ENCODE measurements around the gene LYPLAL1. TPM values are rescaled to one million over a fixed set of nuclear protein-coding genes. Genes with fewer than 3 reads are reported as not detected.
"Not testable (repeated sequence)": the region's sequence is repeated elsewhere in the genome, so short reads cannot be mapped to it uniquely, and the experiment has no call there.

LYPLAL1 gene
- total RNA-seq, 2 experiments from 2014 or later = 11.6 to 17.8 TPM

DNA sequence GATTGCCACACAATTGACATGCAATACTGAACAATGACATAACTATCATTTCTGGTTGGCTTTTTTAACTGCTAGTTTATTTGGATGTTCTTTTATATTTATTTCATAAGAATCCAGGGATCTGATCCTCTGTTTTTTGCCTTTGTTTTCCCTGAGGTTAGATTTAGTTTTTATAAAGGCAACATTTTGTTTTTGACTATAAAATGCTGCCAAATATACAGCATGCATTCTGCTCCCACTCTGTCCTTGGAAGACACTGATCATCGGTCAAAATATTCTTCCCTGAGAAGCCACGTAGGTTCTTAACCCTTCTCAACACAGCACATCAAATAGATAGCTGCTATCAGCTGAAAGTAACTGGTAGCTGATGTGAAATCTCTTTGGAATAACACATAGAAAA is 52.5 kb downstream of the LYPLAL1 start:
- no peaks in the 10 kb centered on the region for H3K4me1 Mint-ChIP-seq (ENCODE audit: low read depth)
- H3K9me3 Mint-ChIP-seq (ENCODE audit: insufficient read depth) = no peaks in the 10 kb centered on the region
- no peak for ATAC-seq
- peaks cover 2% of the 10 kb centered on the region for H3K36me3 Mint-ChIP-seq (ENCODE audit: low read depth)
- no peak overlapping the region for H3K4me3 Mint-ChIP-seq
- POLR2A ChIA-PET = no interaction called here
- CTCF ChIA-PET = no interaction called here
- H3K27me3 Mint-ChIP-seq (ENCODE audit: low read depth) = no peaks in the 10 kb centered on the region
- no peak for DNase-seq
- H3K27ac Mint-ChIP-seq = no peak overlapping the region

DNA sequence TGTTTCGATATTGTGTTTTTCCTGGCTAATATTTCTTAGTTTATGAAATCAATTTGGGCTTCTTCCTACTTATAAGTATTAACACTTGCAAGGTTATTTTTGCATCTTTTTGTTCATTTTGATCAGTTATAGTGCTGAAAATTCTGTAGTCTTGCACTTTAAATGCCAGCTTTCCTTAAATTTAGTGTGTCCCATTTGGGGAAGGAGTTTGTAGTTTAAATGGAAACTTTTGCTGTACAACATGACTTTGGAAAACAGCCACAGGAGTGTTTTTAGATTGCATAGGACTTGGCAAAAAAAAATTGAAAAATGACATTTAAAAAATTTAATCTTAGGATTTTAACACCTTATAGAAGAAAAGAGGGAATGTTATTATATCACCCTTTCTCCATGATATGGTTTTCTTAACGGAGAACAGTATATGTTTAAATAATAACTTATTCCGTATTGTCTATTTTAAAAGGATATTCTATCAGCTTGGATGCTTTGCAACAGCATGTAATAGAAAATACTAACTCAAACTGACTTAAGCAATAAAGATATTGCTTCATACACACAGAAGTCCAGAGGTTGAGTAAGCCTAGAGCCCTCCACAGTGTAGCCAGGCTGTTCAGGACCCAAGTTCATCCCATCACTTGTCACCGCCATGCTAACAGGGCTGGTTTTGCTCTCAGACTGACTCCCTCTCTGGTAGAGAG is 53.8 kb downstream of the LYPLAL1 start:
- no peak overlapping the region for H3K27ac Mint-ChIP-seq
- H3K4me1 Mint-ChIP-seq (ENCODE audit: low read depth) = no peaks in the 10 kb centered on the region
- H3K36me3 Mint-ChIP-seq (ENCODE audit: low read depth) = peaks cover 2% of the 10 kb centered on the region
- no peaks in the 10 kb centered on the region for H3K9me3 Mint-ChIP-seq (ENCODE audit: insufficient read depth)
- ChIA-PET CTCF (no interaction called here), POLR2A (no interaction called here)
- no peak overlapping the region for H3K4me3 Mint-ChIP-seq
- ATAC-seq (no peak), DNase-seq (no peak)
- H3K27me3 Mint-ChIP-seq (ENCODE audit: low read depth) = no peaks in the 10 kb centered on the region

DNA sequence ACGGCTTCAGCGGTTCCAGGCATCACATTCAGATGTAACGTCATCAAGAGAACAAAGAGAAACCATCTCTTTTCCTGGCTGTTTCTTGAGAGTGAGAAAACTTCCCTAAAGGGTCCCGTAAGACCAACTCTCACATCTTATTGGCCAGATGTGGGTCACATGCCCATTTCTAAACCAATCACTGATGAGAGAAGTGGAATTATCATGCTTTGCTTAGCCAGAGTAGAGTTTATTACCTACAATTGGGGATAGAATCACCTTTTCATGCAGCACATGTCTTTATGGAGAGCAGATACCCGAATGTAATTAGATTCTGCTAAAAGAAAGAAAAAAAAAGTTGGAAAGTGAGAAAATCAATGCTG is 54.4 kb downstream of the LYPLAL1 start:
- no peaks in the 10 kb centered on the region for H3K4me1 Mint-ChIP-seq (ENCODE audit: low read depth)
- CTCF ChIA-PET = no interaction called here

DNA sequence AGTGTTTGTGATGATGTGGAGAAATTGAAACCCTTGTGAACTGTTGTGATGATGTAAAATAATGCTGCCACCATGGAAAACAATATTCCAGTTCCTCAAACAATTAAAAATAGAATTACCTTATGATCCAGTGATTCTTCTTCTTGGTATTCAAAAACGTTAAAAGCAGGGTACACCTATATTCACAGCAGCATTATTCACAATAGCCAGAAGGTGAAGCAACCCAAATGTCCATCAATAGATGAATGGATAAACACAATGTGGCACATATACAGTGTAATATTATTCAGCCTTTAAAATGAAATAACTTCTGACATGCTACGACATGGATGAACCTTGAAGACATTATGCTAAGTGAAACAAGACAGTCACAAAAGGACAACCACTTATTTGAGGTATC is 59.2 kb downstream of the LYPLAL1 start:
- H3K9me3 Mint-ChIP-seq (ENCODE audit: insufficient read depth) = no peaks in the 10 kb centered on the region
- CTCF ChIA-PET = no interaction called here
- no peak overlapping the region for H3K27ac Mint-ChIP-seq

More for the DNA sequence above, 54.4 kb downstream of the LYPLAL1 start:
- no peaks in the 10 kb centered on the region for H3K27me3 Mint-ChIP-seq (ENCODE audit: low read depth)
- H3K4me3 Mint-ChIP-seq = no peak overlapping the region
- no peaks in the 10 kb centered on the region for H3K9me3 Mint-ChIP-seq (ENCODE audit: insufficient read depth)
- DNase-seq (no peak), ATAC-seq (no peak)
- POLR2A ChIA-PET = no interaction called here
- H3K36me3 Mint-ChIP-seq (ENCODE audit: low read depth) = peaks cover 2% of the 10 kb centered on the region
- no peak overlapping the region for H3K27ac Mint-ChIP-seq

DNA sequence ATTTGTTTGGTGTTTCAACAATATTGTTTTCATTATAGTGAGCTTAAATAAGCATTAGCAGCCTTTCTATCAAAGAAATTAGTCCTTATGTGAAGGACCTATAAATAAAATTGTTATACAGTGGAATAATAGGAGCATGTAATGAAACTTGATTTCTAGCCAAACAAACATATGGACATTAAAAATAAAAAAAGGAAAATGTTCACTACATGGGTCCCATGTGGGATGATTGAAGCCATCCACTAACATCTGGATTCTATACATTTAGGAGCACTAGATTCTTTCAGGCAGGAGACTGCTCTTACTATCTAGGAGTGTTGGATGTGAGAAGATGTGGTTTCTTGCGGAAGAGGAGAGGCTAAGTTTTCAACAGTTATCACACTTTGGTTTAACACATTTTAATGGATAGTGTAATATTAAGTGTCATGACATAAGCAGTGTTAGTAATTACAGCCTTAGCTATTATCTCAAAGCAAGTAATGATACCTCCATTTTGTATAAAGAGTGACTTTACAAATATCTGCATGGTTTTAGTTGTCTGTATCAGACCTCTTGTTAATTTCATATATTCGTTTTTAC is 62.3 kb downstream of the LYPLAL1 start:
- no peak overlapping the region for H3K27ac Mint-ChIP-seq
- CTCF ChIA-PET = no interaction called here
- ATAC-seq = no peak

More for the DNA sequence above, 59.2 kb downstream of the LYPLAL1 start:
- Mint-ChIP-seq H3K4me3 (no peak overlapping the region), H3K4me1 (ENCODE audit: low read depth) (no peaks in the 10 kb centered on the region), H3K36me3 (ENCODE audit: low read depth) (peaks cover 2% of the 10 kb centered on the region), H3K27me3 (ENCODE audit: low read depth) (no peaks in the 10 kb centered on the region)
- POLR2A ChIA-PET = no interaction called here
- ATAC-seq (no peak), DNase-seq (no peak)

DNA sequence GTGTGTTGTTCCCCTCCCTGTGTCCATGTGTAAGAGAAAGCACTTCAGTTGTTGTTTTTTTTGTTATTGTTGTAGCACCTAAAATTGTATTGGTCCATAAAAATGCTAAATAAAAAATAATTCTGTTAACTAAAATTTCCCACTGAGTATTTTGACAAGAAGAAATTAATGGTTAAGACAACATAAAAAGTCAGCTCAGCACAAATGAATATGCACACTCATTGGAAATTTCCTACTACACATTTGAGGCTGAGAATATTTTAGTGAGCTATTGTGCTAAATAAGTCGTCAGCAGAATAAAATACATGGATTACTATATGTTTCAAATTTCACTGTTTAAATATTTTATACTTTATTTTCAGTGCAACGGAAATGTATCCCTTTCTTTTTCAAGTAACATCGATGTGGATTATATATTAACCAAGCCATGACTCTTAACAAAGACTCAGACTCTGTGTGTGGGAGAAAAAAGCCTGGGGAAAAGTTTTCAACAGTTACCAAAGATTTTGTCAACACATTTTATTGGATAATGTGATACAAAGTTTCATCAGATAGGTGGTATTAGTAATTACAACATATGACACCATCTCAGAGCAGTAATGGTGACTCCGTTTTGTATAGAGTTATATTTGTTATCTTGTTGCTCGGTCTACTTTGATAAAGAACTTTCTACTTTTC is 63.4 kb downstream of the LYPLAL1 start:
- POLR2A ChIA-PET = no interaction called here
- H3K36me3 Mint-ChIP-seq (ENCODE audit: low read depth) = no peaks in the 10 kb centered on the region

More for the DNA sequence above, 62.3 kb downstream of the LYPLAL1 start:
- no peaks in the 10 kb centered on the region for H3K9me3 Mint-ChIP-seq (ENCODE audit: insufficient read depth)
- no peak for DNase-seq
- H3K4me1 Mint-ChIP-seq (ENCODE audit: low read depth) = no peaks in the 10 kb centered on the region
- no peak overlapping the region for H3K4me3 Mint-ChIP-seq
- POLR2A ChIA-PET = no interaction called here
- no peaks in the 10 kb centered on the region for H3K36me3 Mint-ChIP-seq (ENCODE audit: low read depth)
- no peaks in the 10 kb centered on the region for H3K27me3 Mint-ChIP-seq (ENCODE audit: low read depth)

DNA sequence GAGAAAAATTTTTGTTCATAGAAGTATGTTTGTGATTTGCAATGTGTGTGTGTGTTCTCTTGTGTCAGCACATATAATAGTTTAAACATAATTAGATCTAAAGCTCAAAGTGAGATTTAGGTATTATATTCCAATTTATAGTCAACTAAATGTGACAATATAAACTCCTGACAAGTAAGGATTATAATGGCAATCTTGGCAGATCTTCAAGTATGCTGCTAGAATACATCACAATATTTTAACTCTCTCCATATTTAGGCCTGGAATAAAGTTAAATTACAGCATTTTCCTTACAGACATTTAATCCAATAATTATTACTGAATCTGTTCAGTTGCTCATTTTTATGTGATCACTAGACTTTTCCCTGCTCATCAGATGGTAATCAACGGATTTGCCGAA is 65.8 kb downstream of the LYPLAL1 start:
- ATAC-seq = no peak
- Mint-ChIP-seq H3K27me3 (ENCODE audit: low read depth) (no peaks in the 10 kb centered on the region), H3K4me1 (ENCODE audit: low read depth) (no peaks in the 10 kb centered on the region), H3K4me3 (no peak overlapping the region), H3K36me3 (ENCODE audit: low read depth) (no peaks in the 10 kb centered on the region), H3K27ac (no peak overlapping the region), H3K9me3 (ENCODE audit: insufficient read depth) (no peaks in the 10 kb centered on the region)
- CTCF ChIA-PET = no interaction called here
- no peak for DNase-seq
- POLR2A ChIA-PET = no interaction called here

More for the DNA sequence above, 63.4 kb downstream of the LYPLAL1 start:
- no peak overlapping the region for H3K4me3 Mint-ChIP-seq
- H3K27me3 Mint-ChIP-seq (ENCODE audit: low read depth) = no peaks in the 10 kb centered on the region
- H3K9me3 Mint-ChIP-seq (ENCODE audit: insufficient read depth) = no peaks in the 10 kb centered on the region
- no peaks in the 10 kb centered on the region for H3K4me1 Mint-ChIP-seq (ENCODE audit: low read depth)
- CTCF ChIA-PET = no interaction called here
- no peak for ATAC-seq
- no peak overlapping the region for H3K27ac Mint-ChIP-seq
- no peak for DNase-seq

DNA sequence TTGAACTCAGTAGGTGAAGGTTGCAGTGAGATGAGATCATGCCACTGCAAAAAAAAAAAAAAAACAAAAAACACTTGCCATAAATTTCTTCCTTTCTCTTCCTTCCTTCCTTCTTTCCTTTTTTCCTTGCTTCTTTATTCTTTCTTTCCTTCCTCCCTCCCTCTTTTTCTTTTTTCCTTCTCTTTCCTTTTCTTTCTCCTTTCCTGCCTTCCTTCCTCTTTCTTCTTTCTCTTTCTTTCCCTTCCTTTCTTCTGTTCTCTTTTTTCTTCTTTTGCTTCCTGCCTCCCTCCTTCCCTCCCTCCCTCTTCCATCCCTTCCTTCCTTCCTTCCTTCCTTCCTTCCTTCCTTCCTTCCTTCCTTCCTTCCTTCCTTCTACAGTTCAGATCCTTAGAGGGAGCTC is 71.2 kb downstream of the LYPLAL1 start:
- no peak overlapping the region for H3K4me3 Mint-ChIP-seq
- H3K9me3 Mint-ChIP-seq (ENCODE audit: insufficient read depth) = no peaks in the 10 kb centered on the region
- H3K36me3 Mint-ChIP-seq (ENCODE audit: low read depth) = no peaks in the 10 kb centered on the region
- H3K27me3 Mint-ChIP-seq (ENCODE audit: low read depth) = no peaks in the 10 kb centered on the region
- H3K27ac Mint-ChIP-seq = no peak overlapping the region
- ATAC-seq (no peak), DNase-seq (no peak)
- no peaks in the 10 kb centered on the region for H3K4me1 Mint-ChIP-seq (ENCODE audit: low read depth)
- POLR2A ChIA-PET = no interaction called here
- CTCF ChIA-PET = no interaction called here

DNA sequence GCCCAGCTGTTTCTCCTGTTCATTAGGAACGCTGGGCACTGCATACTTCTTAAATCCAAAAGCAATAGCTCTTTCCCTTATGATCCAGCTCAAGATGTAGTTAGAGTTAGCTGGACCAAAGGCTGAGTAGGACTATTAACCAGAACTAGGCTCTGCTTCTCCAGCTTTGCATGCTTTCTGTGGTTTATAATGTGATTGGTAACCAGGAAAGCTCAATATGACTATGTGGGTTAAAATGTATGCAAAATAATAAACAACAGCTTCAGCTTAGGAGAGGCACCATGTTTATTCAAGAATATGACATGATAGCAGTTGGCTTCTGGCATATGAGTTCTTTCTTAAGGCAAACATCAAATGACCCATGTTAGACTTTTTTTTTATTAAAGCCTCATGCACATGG is 73.8 kb downstream of the LYPLAL1 start:
- no peak overlapping the region for H3K27ac Mint-ChIP-seq
- H3K4me1 Mint-ChIP-seq (ENCODE audit: low read depth) = no peaks in the 10 kb centered on the region
- POLR2A ChIA-PET = no interaction called here
- H3K9me3 Mint-ChIP-seq (ENCODE audit: insufficient read depth) = no peaks in the 10 kb centered on the region
- no peaks in the 10 kb centered on the region for H3K36me3 Mint-ChIP-seq (ENCODE audit: low read depth)
- no peak overlapping the region for H3K4me3 Mint-ChIP-seq
- no peaks in the 10 kb centered on the region for H3K27me3 Mint-ChIP-seq (ENCODE audit: low read depth)
- CTCF ChIA-PET = interaction anchor here (0.6 kb wide), 1 partner anchor 116 kb away, joined by 3 read pairs; no protein-coding TSS in a partner anchor
- DNase-seq (no peak), ATAC-seq (no peak)

DNA sequence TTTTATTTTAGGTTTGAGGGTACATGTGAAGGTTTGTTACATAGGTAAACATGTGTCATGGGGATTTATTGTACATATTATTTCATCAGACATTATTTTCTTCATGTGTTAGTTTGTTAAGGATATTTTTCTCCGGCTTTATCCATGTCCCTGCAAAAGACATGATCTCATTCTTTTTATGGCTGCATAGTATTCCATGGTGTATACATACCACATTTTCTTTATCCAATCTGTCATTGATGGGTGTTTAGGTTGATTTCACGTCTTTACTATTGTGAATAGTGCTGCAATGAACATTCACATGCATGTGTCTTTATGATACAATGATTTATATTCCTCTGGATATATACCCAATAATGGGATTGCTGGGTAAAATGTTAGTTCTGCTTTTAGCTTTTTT is 76.8 kb downstream of the LYPLAL1 start:
- not testable (repeated sequence) for ATAC-seq, H3K4me3 Mint-ChIP-seq

DNA sequence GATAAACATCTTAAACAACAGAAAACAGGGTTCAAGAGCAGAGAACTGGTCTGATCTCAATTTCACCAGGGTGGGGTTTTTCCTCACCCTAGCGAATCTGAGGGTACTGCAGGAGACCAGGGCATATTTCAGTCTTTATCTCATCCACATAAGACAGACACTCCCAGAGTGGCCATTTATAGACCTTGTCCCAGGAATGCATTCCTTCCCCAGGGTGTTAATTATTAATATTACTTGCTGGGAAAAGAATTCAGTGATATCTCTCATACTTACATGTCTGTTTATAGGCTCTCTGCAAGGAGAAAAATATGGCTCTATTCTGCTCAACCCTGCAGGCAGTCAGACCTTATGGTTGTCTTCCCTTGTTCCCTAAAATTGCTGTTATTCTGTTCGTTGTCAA is 84.1 kb downstream of the LYPLAL1 start:
- H3K9me3 Mint-ChIP-seq (ENCODE audit: insufficient read depth) = no peaks in the 10 kb centered on the region
- H3K27ac Mint-ChIP-seq = no peak overlapping the region
- ChIA-PET POLR2A (no interaction called here), CTCF (no interaction called here)
- H3K36me3 Mint-ChIP-seq (ENCODE audit: low read depth) = no peaks in the 10 kb centered on the region
- no peak for ATAC-seq
- no peaks in the 10 kb centered on the region for H3K27me3 Mint-ChIP-seq (ENCODE audit: low read depth)
- DNase-seq = no peak
- H3K4me1 Mint-ChIP-seq (ENCODE audit: low read depth) = no peaks in the 10 kb centered on the region
- no peak overlapping the region for H3K4me3 Mint-ChIP-seq

More for the DNA sequence above, 76.8 kb downstream of the LYPLAL1 start:
- POLR2A ChIA-PET; CTCF ChIA-PET; H3K4me1 Mint-ChIP-seq (ENCODE audit: low read depth); H3K9me3 Mint-ChIP-seq (ENCODE audit: insufficient read depth); H3K27ac Mint-ChIP-seq; H3K36me3 Mint-ChIP-seq (ENCODE audit: low read depth); H3K27me3 Mint-ChIP-seq (ENCODE audit: low read depth); DNase-seq: not testable (repeated sequence)

DNA sequence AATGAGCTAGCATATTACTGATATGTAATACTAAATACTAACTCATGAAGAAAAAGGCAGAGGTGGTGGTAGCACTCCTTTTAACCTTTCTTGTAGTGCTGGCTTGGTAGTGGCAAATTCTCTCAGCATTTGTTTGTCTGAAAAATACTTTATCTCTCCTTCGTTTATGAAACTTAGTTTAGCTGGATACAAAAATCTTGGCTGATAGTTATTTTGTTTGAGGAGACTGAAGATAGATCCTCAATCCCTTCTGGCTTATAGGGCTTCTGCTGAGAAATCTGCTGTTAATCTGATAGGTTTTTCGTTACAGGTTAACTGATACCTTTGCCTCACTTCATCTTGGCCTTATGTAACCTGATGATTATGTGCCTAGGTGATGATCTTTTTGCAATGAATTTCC is 87.8 kb downstream of the LYPLAL1 start:
- CTCF ChIA-PET = no interaction called here
- DNase-seq = no peak
- Mint-ChIP-seq H3K9me3 (ENCODE audit: insufficient read depth) (no peaks in the 10 kb centered on the region), H3K27me3 (ENCODE audit: low read depth) (no peaks in the 10 kb centered on the region), H3K27ac (no peak overlapping the region), H3K36me3 (ENCODE audit: low read depth) (no peaks in the 10 kb centered on the region), H3K4me1 (ENCODE audit: low read depth) (no peaks in the 10 kb centered on the region), H3K4me3 (no peak overlapping the region)
- ATAC-seq = no peak
- POLR2A ChIA-PET = no interaction called here
